HUES48 (cell line): ENCODE results near the gene FHIT.

Experiments
- H3K27ac ChIP-seq: one replicate; pipeline ENCODE4 v1.7.0; 2013; ENCODE audit warnings: low read depth, low read length, inconsistent platforms
- H3K27me3 ChIP-seq: 2 replicates; pipeline ENCODE4 v1.6.1; 2013; ENCODE audit warnings: mild to moderate bottlenecking, low read length; ENCODE audit not compliant: control insufficient read depth, insufficient read depth
- H3K36me3 ChIP-seq: 2 replicates; pipeline ENCODE4 v1.6.1; 2013; ENCODE audit warnings: low read length; ENCODE audit not compliant: control insufficient read depth, insufficient read depth
- H3K4me1 ChIP-seq: 2 replicates; pipeline ENCODE4 v1.6.1; 2013; ENCODE audit warnings: mild to moderate bottlenecking, low read length; ENCODE audit not compliant: control insufficient read depth, insufficient read depth
- H3K4me3 ChIP-seq: 2 replicates; pipeline ENCODE4 v1.5.1; 2013; ENCODE audit warnings: mild to moderate bottlenecking, low read depth, low read length
- H3K9ac ChIP-seq: 2 replicates; pipeline ENCODE4 v1.6.1; 2013; ENCODE audit warnings: mild to moderate bottlenecking, low read depth, low read length, moderate library complexity
- H3K9me3 ChIP-seq: 2 replicates; pipeline ENCODE4 v1.6.1; 2013; ENCODE audit warnings: low read length; ENCODE audit not compliant: control insufficient read depth, insufficient read depth

The FHIT gene

GRCh38 chr3:60756241-60757030, 494.8 kb downstream of the FHIT start:
- no peak overlapping the region for H3K9ac ChIP-seq

DNA sequence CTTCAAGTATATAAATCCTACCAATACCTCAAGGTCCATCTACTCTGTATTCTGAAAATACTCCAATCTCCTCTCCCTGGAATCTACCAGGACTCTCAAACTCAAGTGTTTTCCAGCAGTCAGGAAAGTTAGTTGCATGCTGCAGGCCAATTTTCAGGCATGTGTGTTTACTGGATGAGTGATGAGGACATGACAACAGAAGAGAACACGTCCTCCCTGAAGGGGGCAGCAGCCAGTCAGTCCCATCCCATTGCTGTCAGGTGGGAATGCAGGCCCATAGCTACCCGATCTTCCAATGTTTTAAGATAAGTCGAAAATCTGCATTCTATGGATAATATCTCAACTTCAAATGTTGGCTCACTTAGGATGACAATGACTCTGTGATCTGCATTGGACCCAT, 496.2 kb downstream of the FHIT start:
- H3K27ac ChIP-seq, result no peak overlapping the region
- H3K36me3 ChIP-seq, result no peaks in the 10 kb centered on the region
- H3K27me3 ChIP-seq, result no peaks in the 10 kb centered on the region
- no peak overlapping the region for H3K4me3 ChIP-seq
- peaks cover 14% of the 10 kb centered on the region for H3K9me3 ChIP-seq
- H3K9ac ChIP-seq, result no peak overlapping the region
- no peaks in the 10 kb centered on the region for H3K4me1 ChIP-seq

More at GRCh38 chr3:60756241-60757030, 494.8 kb downstream of the FHIT start:
- peaks cover 1% of the 10 kb centered on the region; the same call in 1 of the 2 replicates for H3K9me3 ChIP-seq
- H3K4me3 ChIP-seq, result no peak overlapping the region
- peaks cover 10% of the 10 kb centered on the region for H3K4me1 ChIP-seq
- no peaks in the 10 kb centered on the region for H3K27me3 ChIP-seq
- no peak overlapping the region for H3K27ac ChIP-seq
- H3K36me3 ChIP-seq, result no peaks in the 10 kb centered on the region

- H3K4me3 ChIP-seq, result no peak overlapping the region
- H3K4me1 ChIP-seq, result no peaks in the 10 kb centered on the region
- H3K36me3 ChIP-seq, result no peaks in the 10 kb centered on the region
- H3K9me3 ChIP-seq, result peaks cover 18% of the 10 kb centered on the region
- H3K27ac ChIP-seq, result no peak overlapping the region
- H3K9ac ChIP-seq, result no peak overlapping the region
- H3K27me3 ChIP-seq, result no peaks in the 10 kb centered on the region
These were observed 496.6 kb downstream of the FHIT start for GRCh38 chr3:60754617-60755016.

GRCh38 chr3:60752809-60753208, 498.4 kb downstream of the FHIT start:
- H3K27ac ChIP-seq, result no peak overlapping the region
- no peak overlapping the region for H3K9ac ChIP-seq
- no peaks in the 10 kb centered on the region for H3K36me3 ChIP-seq
- H3K9me3 ChIP-seq, result peaks cover 24% of the 10 kb centered on the region
- H3K27me3 ChIP-seq, result no peaks in the 10 kb centered on the region
- H3K4me1 ChIP-seq, result no peaks in the 10 kb centered on the region
- H3K4me3 ChIP-seq, result no peak overlapping the region

DNA sequence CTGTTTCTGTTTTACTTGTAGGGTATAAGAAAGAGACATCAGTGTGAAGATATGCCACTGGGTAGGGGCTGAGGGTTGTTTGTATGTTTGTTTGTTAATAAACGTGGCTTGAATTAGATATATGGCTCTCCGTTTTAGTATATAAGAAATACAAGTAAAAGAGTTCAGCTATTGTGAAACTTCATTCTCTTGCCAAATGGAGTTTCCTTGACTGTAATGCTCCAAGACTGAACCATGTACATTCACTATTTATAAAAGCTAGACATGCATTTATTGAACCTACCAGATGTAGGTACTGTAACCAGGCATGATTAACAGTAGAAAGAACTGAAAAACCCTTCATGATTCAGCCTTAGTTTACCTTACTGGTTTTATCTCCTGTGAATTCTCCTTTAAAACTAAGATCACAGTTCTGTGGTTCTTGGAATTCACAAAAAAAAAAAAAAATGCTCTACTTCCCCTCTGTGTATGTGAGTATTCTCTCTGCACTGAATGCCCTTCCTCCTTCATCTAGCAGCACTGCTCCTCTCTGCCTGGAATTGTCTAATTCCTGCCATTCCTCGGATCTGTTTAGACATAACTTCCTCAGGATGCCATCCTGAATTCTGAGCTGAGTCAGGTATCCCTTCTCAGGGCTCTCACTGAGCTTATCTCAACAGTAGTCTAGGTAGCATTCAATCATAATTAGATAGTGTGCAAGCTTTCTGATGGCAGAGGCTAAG, 504.4 kb downstream of the FHIT start:
- peaks cover 24% of the 10 kb centered on the region for H3K9me3 ChIP-seq
- H3K4me3 ChIP-seq, result no peak overlapping the region
- H3K27me3 ChIP-seq, result no peaks in the 10 kb centered on the region
- H3K27ac ChIP-seq, result no peak overlapping the region
- H3K4me1 ChIP-seq, result peaks cover 28% of the 10 kb centered on the region
- no peaks in the 10 kb centered on the region for H3K36me3 ChIP-seq
- no peak overlapping the region for H3K9ac ChIP-seq

DNA sequence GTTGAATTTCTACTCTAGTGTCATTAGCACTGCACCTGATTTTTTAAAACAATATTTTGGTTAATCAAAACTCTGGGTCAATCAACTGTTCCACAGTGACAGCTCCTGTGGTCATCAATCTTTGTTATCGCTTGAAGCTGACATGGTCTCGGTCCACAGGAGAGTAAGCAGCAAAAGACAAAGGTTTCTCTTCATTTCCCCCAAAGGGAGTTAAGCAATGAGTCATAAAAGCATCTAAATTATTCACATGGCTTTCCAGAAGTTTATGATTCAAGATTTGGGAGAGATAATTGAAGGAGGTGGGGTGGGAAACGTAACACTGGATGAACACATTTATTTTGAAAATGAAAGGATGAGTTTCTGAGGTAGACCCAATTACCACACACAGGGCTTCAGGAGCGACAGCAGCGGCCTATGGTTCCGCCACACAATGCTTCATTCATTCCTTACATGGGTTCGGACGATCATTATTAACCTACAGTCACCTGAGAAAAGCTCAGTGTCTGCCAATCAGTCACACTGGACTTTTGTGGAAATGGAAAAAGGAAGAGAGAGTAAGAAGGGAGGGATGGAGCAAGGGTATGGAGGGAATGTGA, 505.1 kb downstream of the FHIT start:
- no peak overlapping the region for H3K9ac ChIP-seq
- no peak overlapping the region for H3K27ac ChIP-seq
- H3K4me3 ChIP-seq, result no peak overlapping the region
- H3K9me3 ChIP-seq, result peaks cover 20% of the 10 kb centered on the region
- peaks cover 32% of the 10 kb centered on the region for H3K4me1 ChIP-seq
- H3K27me3 ChIP-seq, result no peaks in the 10 kb centered on the region
- H3K36me3 ChIP-seq, result no peaks in the 10 kb centered on the region

DNA sequence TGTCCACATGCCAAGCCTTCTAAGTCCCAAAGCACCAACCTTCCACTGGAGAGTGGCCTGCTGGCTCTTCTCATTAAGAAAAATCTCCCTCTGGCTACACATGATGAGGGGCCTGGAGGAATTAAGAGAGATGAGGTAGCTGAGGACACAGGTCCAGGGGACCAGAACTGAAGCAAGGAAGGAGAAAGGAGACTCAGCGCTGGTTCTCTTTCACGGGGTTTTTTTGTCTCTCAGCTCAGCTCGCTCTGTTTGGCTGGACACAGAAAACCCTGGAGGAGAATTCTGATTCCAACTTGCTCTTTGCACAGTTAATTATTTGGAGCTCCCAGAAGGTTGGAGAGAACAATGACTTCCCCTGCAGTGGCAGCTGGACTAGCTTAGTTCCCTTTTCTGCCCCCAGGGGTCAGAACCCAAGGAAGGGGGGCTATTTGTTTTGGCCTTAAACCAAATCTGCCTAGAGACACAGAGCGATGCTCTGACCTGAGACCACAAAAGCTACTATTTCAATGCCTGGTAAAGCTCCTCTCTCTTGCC, 507.6 kb downstream of the FHIT start:
- Histone ChIP-seq H3K9ac (no peak overlapping the region; the same call in 1 of the 2 replicates), H3K27me3 (no peaks in the 10 kb centered on the region), H3K27ac (peak overlapping the region; percentile 64)

DNA sequence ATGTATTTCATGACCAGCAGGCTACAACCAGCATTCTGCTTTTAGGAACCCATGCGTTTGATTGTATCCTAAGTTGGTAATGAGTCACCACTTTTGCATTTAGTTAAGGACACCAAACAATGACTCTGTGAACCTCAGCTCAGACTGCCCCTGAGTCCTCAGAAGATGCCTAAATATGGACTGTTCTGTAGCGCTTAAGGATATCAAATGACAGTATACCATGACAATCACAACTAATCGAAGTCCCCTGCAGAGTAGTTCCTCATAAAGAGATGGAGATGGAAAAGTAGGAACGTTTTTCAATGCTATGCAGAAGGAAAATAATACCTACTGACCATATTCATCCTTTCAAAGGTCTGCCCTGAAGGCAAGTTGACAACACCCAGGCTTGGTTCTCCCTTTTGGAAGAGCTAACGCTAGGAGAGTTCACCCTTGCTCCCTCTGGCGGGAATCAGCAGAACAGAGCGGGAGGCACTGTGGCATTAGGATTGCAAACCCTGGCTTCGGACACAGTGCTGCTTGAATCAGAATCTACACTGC, 508.6 kb downstream of the FHIT start:
- no peak overlapping the region for H3K4me3 ChIP-seq

More for the DNA sequence above, 507.6 kb downstream of the FHIT start:
- Histone ChIP-seq H3K36me3 (no peaks in the 10 kb centered on the region), H3K9me3 (no peaks in the 10 kb centered on the region), H3K4me3 (no peak overlapping the region), H3K4me1 (peaks cover 47% of the 10 kb centered on the region)

DNA sequence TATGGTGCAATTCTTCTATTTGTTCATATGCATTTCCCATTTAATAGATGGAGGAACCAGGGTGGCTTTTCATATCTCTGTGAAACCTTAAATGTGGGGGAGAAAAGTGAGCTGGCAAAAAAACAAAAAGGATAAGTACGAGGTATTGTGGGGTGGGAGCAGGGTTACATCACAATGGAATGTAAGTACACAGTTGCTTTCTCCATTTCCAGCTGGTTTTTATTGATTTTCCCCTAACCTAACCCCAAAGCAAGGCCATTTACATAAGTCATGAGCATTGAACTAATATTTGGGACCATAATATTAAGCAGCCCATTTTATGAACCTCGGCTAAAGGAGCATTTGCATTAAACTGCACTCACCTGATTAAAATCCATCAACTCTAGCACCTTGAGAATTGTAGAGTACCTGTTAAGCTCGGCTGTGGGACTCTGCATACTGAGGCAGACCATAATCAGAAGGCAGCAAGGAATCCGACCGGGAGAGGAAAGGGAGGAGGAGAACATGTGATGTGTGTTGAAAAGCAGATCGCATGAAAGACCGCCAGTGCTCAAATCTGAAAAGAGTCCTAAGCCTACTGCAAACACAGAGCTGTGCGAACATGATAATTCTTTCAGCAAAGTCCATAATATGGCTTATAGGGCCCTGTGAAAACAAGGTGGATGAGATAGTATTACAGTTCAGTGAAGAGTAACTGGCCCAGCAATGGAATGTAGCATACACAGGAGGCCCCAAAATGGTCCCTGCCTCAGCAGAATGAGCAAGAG, 513.4 kb downstream of the FHIT start:
- Histone ChIP-seq H3K9ac (no peak overlapping the region), H3K4me3 (no peak overlapping the region), H3K27me3 (no peaks in the 10 kb centered on the region), H3K4me1 (peaks cover 32% of the 10 kb centered on the region), H3K36me3 (no peaks in the 10 kb centered on the region), H3K27ac (no peak overlapping the region), H3K9me3 (no peaks in the 10 kb centered on the region)

More for the DNA sequence above, 508.6 kb downstream of the FHIT start:
- Histone ChIP-seq H3K27ac (peak overlapping the region; percentile 64), H3K27me3 (no peaks in the 10 kb centered on the region), H3K36me3 (no peaks in the 10 kb centered on the region), H3K9me3 (no peaks in the 10 kb centered on the region), H3K9ac (no peak overlapping the region), H3K4me1 (peaks cover 47% of the 10 kb centered on the region)

DNA sequence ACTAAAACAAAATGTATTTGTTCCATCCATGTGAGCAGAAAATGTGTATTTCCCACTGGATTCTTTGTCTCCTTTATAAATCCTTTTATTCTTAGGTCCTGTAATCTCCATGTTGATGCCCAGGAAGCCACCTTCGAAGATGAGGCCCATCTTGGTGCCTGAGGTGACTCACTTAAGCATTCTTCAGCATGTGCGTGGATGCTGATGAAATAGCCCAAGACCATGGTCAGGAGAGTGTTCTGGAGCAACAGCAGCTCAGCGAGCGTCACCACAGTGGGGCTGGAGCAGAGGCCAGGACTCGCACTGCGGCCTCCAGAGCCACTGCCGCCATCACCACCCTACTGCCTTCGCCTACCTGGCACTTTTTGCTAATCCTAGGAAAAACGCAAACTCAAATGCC, 520.9 kb downstream of the FHIT start:
- Histone ChIP-seq H3K27me3 (no peaks in the 10 kb centered on the region), H3K27ac (no peak overlapping the region), H3K36me3 (no peaks in the 10 kb centered on the region), H3K4me1 (no peaks in the 10 kb centered on the region), H3K9ac (no peak overlapping the region), H3K4me3 (no peak overlapping the region), H3K9me3 (no peaks in the 10 kb centered on the region)
